ENCODE measurements around the gene PNLIPRP3.

Gene PNLIPRP3

GRCh38 chr10:116461680-116462079, 34.0 kb downstream of the PNLIPRP3 start:
- POLR2A ChIA-PET: no interaction called here
- no peaks in the 10 kb centered on the region for H3K4me1 ChIP-seq (ENCODE audit: control insufficient read depth, insufficient read depth, low read length)
- H3K27ac ChIP-seq (ENCODE audit: extremely low read depth, low read depth, low read length): no peak overlapping the region
- CTCF ChIA-PET: interaction anchor here (2.8 kb wide), 1 partner anchor 9 kb away, joined by 11 read pairs; no protein-coding TSS in a partner anchor
- no peaks in the 10 kb centered on the region for H3K36me3 ChIP-seq (ENCODE audit: control insufficient read depth in 2 of 2, insufficient read depth in 1 of 2, low read length in 2 of 2)
- H3K4me3 ChIP-seq (ENCODE audit: low read depth, low read length): no peak overlapping the region
- H3K9me3 ChIP-seq (ENCODE audit: control insufficient read depth, insufficient read depth, low read depth, low read length): no peaks in the 10 kb centered on the region
- TF ChIP-seq ZNF610 (tag by site-specific recombination; IDR thresholded peaks at IDR 0.05; ENCODE audit: borderline replicate concordance) (no peak), ZNF837 (tag by site-specific recombination; IDR thresholded peaks at IDR 0.05) (no peak), SCRT1 (tag by site-specific recombination; IDR thresholded peaks at IDR 0.05; ENCODE audit: borderline replicate concordance) (no peak)

GRCh38 chr10:116464257-116464656, 36.6 kb downstream of the PNLIPRP3 start:
- Histone ChIP-seq H3K4me1 (ENCODE audit: control insufficient read depth, insufficient read depth, low read length) (no peaks in the 10 kb centered on the region), H3K9me3 (ENCODE audit: control insufficient read depth, insufficient read depth, low read depth, low read length) (no peaks in the 10 kb centered on the region), H3K27ac (ENCODE audit: extremely low read depth, low read depth, low read length) (no peak overlapping the region), H3K36me3 (ENCODE audit: control insufficient read depth in 2 of 2, insufficient read depth in 1 of 2, low read length in 2 of 2) (no peaks in the 10 kb centered on the region), H3K4me3 (ENCODE audit: low read depth, low read length) (no peak overlapping the region)
- ChIA-PET POLR2A (no interaction called here), CTCF (interaction anchor here (1.1 kb wide), 1 partner anchor 57 kb away, joined by 4 read pairs; no protein-coding TSS in a partner anchor)
- TF ChIP-seq ZNF501 (tag by site-specific recombination; IDR thresholded peaks at IDR 0.05): no peak
- TF ChIP-seq SETDB1 (IDR thresholded peaks at IDR 0.05; ENCODE audit: insufficient read length, low read length): no peak
- peak; percentile 63 for TF ChIP-seq ZIC2 (tag by site-specific recombination; IDR thresholded peaks at IDR 0.05)
- 0 out of 2 replicates have a peak, but pooled peaks have one; percentile 3 for TF ChIP-seq SCRT2 (tag by site-specific recombination; IDR thresholded peaks at IDR 0.05)

GRCh38 chr10:116465546-116465945, 37.9 kb downstream of the PNLIPRP3 start:
- ChIA-PET CTCF (interaction anchor here (0.8 to 1.6 kb wide), 2 partner anchors 21 to 25 kb away, joined by 3 to 12 read pairs; no protein-coding TSS in a partner anchor), POLR2A (no interaction called here)
- Histone ChIP-seq H3K4me3 (ENCODE audit: low read depth, low read length) (no peak overlapping the region), H3K27ac (ENCODE audit: extremely low read depth, low read depth, low read length) (no peak overlapping the region), H3K9me3 (ENCODE audit: control insufficient read depth, insufficient read depth, low read depth, low read length) (no peaks in the 10 kb centered on the region), H3K4me1 (ENCODE audit: control insufficient read depth, insufficient read depth, low read length) (no peaks in the 10 kb centered on the region), H3K36me3 (ENCODE audit: control insufficient read depth in 2 of 2, insufficient read depth in 1 of 2, low read length in 2 of 2) (no peaks in the 10 kb centered on the region)
- TF ChIP-seq ZBTB11 (tag by site-specific recombination; conservative IDR thresholded peaks at IDR 0.05; ENCODE audit: low read depth): no peak
- no peak for TF ChIP-seq ZNF157 (tag by site-specific recombination; IDR thresholded peaks at IDR 0.05)
- no peak for TF ChIP-seq ZNF433 (tag by site-specific recombination; IDR thresholded peaks at IDR 0.05; ENCODE audit: low read depth)
- TF ChIP-seq ZNF211 (tag by site-specific recombination; IDR thresholded peaks at IDR 0.05; ENCODE audit: low read depth): no peak
- no peak for TF ChIP-seq ZSCAN23 (tag by site-specific recombination; IDR thresholded peaks at IDR 0.05)

GRCh38 chr10:116466715-116467422, 39.2 kb downstream of the PNLIPRP3 start:
- H3K27ac ChIP-seq (ENCODE audit: extremely low read depth, low read depth, low read length): no peak overlapping the region
- ChIA-PET POLR2A (no interaction called here), CTCF (interaction anchor here (0.6 to 1.6 kb wide), 3 partner anchors 23 to 114 kb away, joined by 3 to 12 read pairs (median 3); no protein-coding TSS in a partner anchor)
- TF ChIP-seq ZNF561 (tag by site-specific recombination; IDR thresholded peaks at IDR 0.05; ENCODE audit: borderline replicate concordance) (no peak), ZNF76 (tag by site-specific recombination; IDR thresholded peaks at IDR 0.05; ENCODE audit: borderline replicate concordance, low read depth) (no peak), ZNF2 (tag by site-specific recombination; IDR thresholded peaks at IDR 0.05) (no peak), ZNF26 (tag by site-specific recombination; IDR thresholded peaks at IDR 0.05) (no peak), ZBTB1 (tag by site-specific recombination; IDR thresholded peaks at IDR 0.05) (no peak), ZNF433 (tag by site-specific recombination; IDR thresholded peaks at IDR 0.05; ENCODE audit: low read depth) (no peak), ZNF423 (tag by site-specific recombination; IDR thresholded peaks at IDR 0.05) (no peak), BCL6B (tag by site-specific recombination; IDR thresholded peaks at IDR 0.05) (no peak), AEBP2 (tag by site-specific recombination; IDR thresholded peaks at IDR 0.05; ENCODE audit: borderline replicate concordance) (no peak)

More at GRCh38 chr10:116466715-116467422, 39.2 kb downstream of the PNLIPRP3 start:
- Histone ChIP-seq H3K9me3 (ENCODE audit: control insufficient read depth, insufficient read depth, low read depth, low read length) (no peaks in the 10 kb centered on the region), H3K36me3 (ENCODE audit: control insufficient read depth in 2 of 2, insufficient read depth in 1 of 2, low read length in 2 of 2) (no peaks in the 10 kb centered on the region), H3K4me1 (ENCODE audit: control insufficient read depth, insufficient read depth, low read length) (no peaks in the 10 kb centered on the region), H3K4me3 (ENCODE audit: low read depth, low read length) (no peak overlapping the region)
